AG09309 (cell line): ENCODE results near the gene CLIC6.

Source experiments
- DNase-seq: peaks from one replicate; pipeline ENCODE4 v3.0.0-alpha.2; 2010; ENCODE audit warnings: low read depth
- H3K4me3 ChIP-seq: 2 replicates; pipeline ENCODE4 v1.5.1; 2011; ENCODE audit warnings: mild to moderate bottlenecking, low read depth, low read length, moderate library complexity; ENCODE audit not compliant: control insufficient read depth
- TF ChIP-seq, protein P1 (sequence below): IDR thresholded peaks from 2 replicates; pipeline ENCODE4 v1.5.1; 2011; ENCODE audit warnings: mild to moderate bottlenecking, low read depth, low read length, inconsistent platforms; ENCODE audit not compliant: insufficient read depth, control insufficient read depth; ENCODE audit errors: missing control alignments

Gene CLIC6

DNA sequence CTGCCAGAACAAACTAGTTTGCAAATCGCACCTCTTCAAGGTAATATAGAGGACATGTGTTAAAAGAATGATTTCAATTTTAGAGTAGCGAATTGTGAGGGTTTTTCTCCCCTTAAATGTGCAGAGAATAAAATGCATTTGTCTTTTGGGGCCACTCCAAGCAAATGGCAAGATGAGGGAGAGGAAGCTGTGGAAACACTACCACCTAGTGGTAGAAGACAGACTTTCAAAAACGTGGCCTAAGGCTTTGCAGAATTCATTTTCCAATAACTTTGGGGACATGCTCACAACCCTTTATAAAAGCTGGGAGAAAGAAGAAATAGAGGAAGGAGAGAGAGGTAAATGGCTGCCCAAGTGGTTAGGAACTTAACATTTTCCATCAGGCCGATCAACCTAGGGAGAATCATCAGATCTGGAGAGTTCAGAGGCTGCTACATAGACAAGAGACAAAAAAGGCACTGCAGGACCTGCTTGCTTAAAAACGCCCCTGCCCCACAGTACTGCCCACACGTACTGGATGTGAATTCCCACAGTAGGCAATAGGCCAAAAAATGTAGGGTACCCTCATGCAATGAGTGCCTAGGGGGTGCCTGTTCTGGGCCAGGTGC lies 38.2 kb upstream of the CLIC6 start:
- peak; percentile 21 for DNase-seq
- TF ChIP-seq, protein P1, sequence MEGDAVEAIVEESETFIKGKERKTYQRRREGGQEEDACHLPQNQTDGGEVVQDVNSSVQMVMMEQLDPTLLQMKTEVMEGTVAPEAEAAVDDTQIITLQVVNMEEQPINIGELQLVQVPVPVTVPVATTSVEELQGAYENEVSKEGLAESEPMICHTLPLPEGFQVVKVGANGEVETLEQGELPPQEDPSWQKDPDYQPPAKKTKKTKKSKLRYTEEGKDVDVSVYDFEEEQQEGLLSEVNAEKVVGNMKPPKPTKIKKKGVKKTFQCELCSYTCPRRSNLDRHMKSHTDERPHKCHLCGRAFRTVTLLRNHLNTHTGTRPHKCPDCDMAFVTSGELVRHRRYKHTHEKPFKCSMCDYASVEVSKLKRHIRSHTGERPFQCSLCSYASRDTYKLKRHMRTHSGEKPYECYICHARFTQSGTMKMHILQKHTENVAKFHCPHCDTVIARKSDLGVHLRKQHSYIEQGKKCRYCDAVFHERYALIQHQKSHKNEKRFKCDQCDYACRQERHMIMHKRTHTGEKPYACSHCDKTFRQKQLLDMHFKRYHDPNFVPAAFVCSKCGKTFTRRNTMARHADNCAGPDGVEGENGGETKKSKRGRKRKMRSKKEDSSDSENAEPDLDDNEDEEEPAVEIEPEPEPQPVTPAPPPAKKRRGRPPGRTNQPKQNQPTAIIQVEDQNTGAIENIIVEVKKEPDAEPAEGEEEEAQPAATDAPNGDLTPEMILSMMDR = peak; percentile 73

DNA sequence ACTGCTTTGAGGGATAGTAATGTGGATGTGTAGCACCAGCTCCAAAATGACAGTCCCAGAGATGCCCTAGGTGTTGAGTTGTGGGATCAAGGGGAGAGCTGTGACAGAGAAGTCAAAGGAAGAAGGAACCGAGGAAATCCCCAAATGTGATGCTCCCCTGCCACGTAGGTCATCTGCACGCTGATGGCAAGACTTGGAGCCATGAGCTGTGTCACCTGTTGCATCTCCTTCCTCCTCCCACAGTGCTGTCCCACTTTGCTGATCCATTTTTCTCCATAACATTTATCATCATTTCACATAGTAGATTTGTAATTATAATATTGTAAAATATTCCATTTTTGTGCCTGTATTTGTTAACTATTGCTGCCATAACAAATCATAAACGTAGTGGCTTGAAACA lies 36.3 kb upstream of the CLIC6 start:
- TF ChIP-seq, protein P1 = no peak
- no peak overlapping the region for H3K4me3 ChIP-seq
- no peak for DNase-seq

More for the DNA sequence above, 38.2 kb upstream of the CLIC6 start:
- H3K4me3 ChIP-seq = no peak overlapping the region

DNA sequence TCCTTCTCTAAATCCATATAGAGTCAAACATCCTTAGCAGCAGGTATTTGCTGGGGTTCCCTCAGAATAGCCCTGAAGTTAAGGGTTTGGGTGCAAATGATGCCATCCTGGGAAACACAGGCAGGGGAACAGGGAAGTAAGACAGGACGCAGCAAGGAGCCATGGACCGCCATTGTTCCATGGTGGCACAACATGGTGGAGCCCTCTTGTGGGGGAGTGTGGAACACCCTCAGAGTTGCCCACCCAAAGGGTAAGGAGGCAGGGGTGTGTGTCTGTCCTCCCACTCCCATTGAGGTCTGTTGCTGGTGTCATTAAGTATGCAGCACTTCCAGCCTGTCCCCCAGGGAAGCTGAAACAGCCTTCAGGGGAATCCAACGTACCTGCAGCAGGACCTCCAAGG lies 33.5 kb upstream of the CLIC6 start:
- H3K4me3 ChIP-seq = no peak overlapping the region
- DNase-seq = no peak
- TF ChIP-seq, protein P1 = peak; percentile 32

DNA sequence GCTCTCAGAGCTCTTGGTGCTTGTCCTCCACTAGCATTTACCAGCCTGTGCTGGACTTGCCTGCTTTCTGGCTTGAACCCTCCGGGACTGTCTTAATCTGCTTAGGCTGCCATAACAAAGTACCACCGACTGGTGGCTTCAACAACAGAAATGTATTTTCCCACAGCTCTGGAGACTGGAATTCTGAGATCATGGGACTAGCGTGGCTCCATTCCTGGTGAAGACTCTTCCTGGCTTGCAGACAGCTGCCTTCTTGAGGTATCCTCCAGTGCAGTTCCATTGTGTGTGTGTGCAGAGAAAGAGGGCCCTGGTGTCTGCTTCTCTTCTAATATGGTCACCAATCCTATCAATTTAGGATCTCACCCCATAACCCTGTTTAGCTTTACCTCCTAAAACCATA lies 31.8 kb upstream of the CLIC6 start:
- DNase-seq = no peak
- TF ChIP-seq, protein P1 = no peak
- no peak overlapping the region for H3K4me3 ChIP-seq

DNA sequence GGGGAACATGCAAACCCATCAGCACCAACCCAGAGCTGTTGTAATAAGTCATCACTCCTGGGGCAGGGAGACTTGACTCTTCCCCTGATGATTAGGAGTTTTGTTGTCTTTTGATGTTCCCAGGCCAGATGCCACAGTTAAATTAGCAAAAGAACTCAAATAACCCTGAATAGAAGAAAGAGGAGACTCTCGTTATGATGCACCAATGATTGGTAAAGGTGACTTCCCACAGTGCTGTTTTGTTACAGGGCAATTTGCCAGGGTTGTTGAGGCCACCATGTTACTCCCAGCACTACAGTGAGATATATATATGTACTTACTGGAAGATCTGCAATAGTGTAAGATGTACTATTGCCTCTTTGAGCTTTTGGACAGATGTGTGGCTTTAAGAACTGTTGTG lies 29.5 kb upstream of the CLIC6 start:
- no peak overlapping the region for H3K4me3 ChIP-seq
- TF ChIP-seq, protein P1 = no peak
- no peak for DNase-seq

DNA sequence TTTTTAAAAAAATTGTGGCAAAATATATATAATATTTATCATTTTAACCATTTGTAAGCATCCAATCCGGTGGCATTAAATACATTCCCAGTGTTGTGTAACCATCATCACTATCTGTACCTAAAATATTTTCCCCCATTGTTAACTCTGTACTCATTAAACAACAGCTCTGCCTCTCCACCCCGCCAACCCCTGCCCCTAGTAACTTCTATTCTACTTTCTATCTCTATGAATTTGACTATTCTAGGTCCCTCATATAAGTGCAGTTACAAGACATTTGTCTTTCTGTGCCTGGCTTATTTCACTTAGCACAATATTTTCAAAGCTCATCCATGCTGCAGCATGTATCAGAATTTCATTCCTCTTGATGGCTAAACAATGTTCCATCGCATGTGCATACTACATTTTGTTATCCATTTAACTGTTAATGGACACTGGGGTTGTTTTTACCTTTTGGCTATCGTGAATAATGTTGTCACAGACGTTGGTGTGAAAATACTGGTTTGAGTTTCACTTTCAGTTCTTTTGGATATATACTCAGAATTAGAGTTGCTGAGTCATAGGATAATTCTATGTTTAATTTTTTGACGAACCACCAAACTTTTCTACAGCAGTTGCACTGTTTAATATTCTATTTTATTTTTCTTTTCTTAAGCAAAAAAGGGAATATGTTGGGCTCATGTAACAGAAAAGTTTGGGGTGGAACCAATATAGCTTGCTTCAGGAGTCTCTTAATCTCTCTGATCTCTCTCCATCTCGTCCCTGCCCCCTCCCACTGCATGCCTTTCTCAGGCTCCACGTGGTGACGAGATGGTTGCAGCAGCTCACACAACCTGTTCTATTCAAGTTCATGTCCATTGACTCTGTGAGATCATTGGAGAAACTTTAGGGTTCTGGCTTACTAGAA lies 28.7 kb upstream of the CLIC6 start:
- DNase-seq = no peak
- TF ChIP-seq, protein P1 = no peak
- H3K4me3 ChIP-seq = no peak overlapping the region
